K562 (cell line): ENCODE data around the gene SYNPO2. TPM values are rescaled to one million over a fixed set of nuclear protein-coding genes. Genes with fewer than 3 reads are reported as not detected.

Experiments used
- ATAC-seq: fragments of 200-7000 bp; cut with Tn5 transposase; 3 replicates; pipeline ENCODE4 v1.9.1; 2020; ENCODE audit warnings: moderate library complexity
- BruUV-seq: library from RNA; stranded (reverse); fragments of 400-500 nt; replicated peaks from 2 replicates; lab custom pipeline; 2021; lab: Mats Ljungman, UMichigan
- CTCF ChIA-PET: fragments of 300-600 bp; formaldehyde crosslinking; extraction: SDS; loops from one replicate; lab custom pipeline; 2021; ENCODE audit warnings: low intra/inter-chr PET ratio; lab: Yijun Ruan, JAX
- POLR2A ChIA-PET: fragments of 300-600, 350-650 bp; sonication (Branson Sonifier 250); formaldehyde crosslinking; extraction: SDS; loops from one replicate; lab custom pipeline; 2021; ENCODE audit warnings: antibody characterized with exemption, inconsistent platforms; lab: Yijun Ruan, JAX
- DNase-seq, 4 experiments: peaks; one replicate each; pipeline versions ENCODE4 v3.0.0 to v3.0.0-alpha.2; 2011 to 2018; ENCODE audit warnings: low spot score in 3 of 4, mixed read lengths in 3 of 4; ENCODE audit errors: extremely low read depth in 1 of 4
- FAIRE-seq: peaks from 2 replicates; lab custom pipeline; 2011; peaks lifted over from hg19 to GRCh38; lab: Jason Lieb, UNC
- H2AFZ ChIP-seq: 2 replicates; pipeline ENCODE4 v1.6.0; 2011; ENCODE audit warnings: low read depth, low read length, control low read depth, inconsistent platforms
- H3K27ac ChIP-seq: fragments of 200-600 bp; 3 replicates; pipeline ENCODE4 v1.8.0; 2011; ENCODE audit warnings: low read depth, mild to moderate bottlenecking, control low read depth, inconsistent platforms, low read length, moderate library complexity, mixed read lengths; ENCODE audit errors: extremely low read depth
- H3K27me3 ChIP-seq, 2 experiments: fragments of 300-600 bp in 1 of 2; 2 replicates in 1 of 2; 3 replicates in 1 of 2; pipeline versions ENCODE4 v1.6.0 to v1.8.0; 2011; ENCODE audit warnings: inconsistent platforms in 2 of 2, low read length in 2 of 2, mild to moderate bottlenecking in 1 of 2, mixed read lengths in 1 of 2, moderate library complexity in 1 of 2; ENCODE audit not compliant: control insufficient read depth in 2 of 2, insufficient read depth in 2 of 2
- H3K36me3 ChIP-seq: fragments of 300-600 bp; 3 replicates; pipeline ENCODE4 v1.8.0; 2011; ENCODE audit warnings: mild to moderate bottlenecking, low read length, inconsistent platforms; ENCODE audit not compliant: control insufficient read depth, insufficient read depth
- H3K4me1 ChIP-seq, 2 experiments: fragments of 200-600 bp in 1 of 2; replicated peaks in 1 of 2; 2 replicates in 1 of 2; 3 replicates in 1 of 2; pipeline versions ENCODE4 v1.5.1 to v1.8.0; 2011; ENCODE audit warnings: inconsistent platforms in 2 of 2, low read length in 2 of 2, mild to moderate bottlenecking in 1 of 2, mixed read lengths in 1 of 2, moderate library complexity in 1 of 2; ENCODE audit not compliant: control insufficient read depth in 2 of 2, insufficient read depth in 2 of 2
- H3K4me2 ChIP-seq: 2 replicates; pipeline ENCODE4 v1.6.1; 2011; ENCODE audit warnings: low read length, control low read depth, inconsistent platforms, mixed read lengths; ENCODE audit not compliant: insufficient read depth
- H3K4me3 ChIP-seq: fragments of 200-600 bp; sonication (generic), shearing (Covaris generic); 2 replicates; pipeline ENCODE4 v1.5.1; 2016; ENCODE audit warnings: control low read depth, inconsistent platforms
- H3K79me2 ChIP-seq: fragments of 200-600 bp; 3 replicates; pipeline ENCODE4 v1.8.0; 2011; ENCODE audit warnings: low read length, inconsistent platforms; ENCODE audit not compliant: control insufficient read depth, insufficient read depth
- H3K9ac ChIP-seq, 2 experiments: 2 replicates each; pipeline versions ENCODE4 v1.6.0 to v1.6.1; 2011; ENCODE audit warnings: low read depth in 2 of 2, low read length in 2 of 2, control low read depth in 1 of 2, inconsistent platforms in 1 of 2, mild to moderate bottlenecking in 1 of 2, mixed read lengths in 1 of 2; ENCODE audit not compliant: insufficient read depth in 1 of 2
- H3K9me1 ChIP-seq: one replicate; pipeline ENCODE4 v1.6.0; 2011; ENCODE audit warnings: inconsistent platforms, mild to moderate bottlenecking, low read length, moderate library complexity; ENCODE audit not compliant: control insufficient read depth, insufficient read depth
- H3K9me3 ChIP-seq: replicated peaks from 2 replicates; pipeline ENCODE4 v1.5.1; 2011; ENCODE audit warnings: low read depth, low read length, inconsistent platforms; ENCODE audit not compliant: control insufficient read depth, insufficient read depth
- H4K20me1 ChIP-seq: replicated peaks from 2 replicates; pipeline ENCODE4 v1.6.1; 2011; ENCODE audit warnings: low read length, inconsistent platforms, mixed read lengths; ENCODE audit not compliant: control insufficient read depth, insufficient read depth
- CHD2 ChIP-seq: IDR thresholded peaks from 2 replicates; pipeline ENCODE4 v1.6.1; 2011; ENCODE audit warnings: low read depth, low read length
- HINFP ChIP-seq: fragments of 450-650 bp; conservative IDR thresholded peaks from 2 replicates; pipeline ENCODE4 v1.6.1; 2016; ENCODE audit warnings: missing genetic modification characterization, low read depth, mild to moderate bottlenecking, control low read depth, missing compliant biosample characterization
- NFE2L1 ChIP-seq: fragments of 450-650 bp; IDR thresholded peaks from 2 replicates; pipeline ENCODE4 v1.6.1; 2016; ENCODE audit warnings: missing genetic modification characterization, low read depth, mild to moderate bottlenecking, missing compliant biosample characterization, moderate library complexity, borderline replicate concordance
- PRDM10 ChIP-seq: fragments of 450-650 bp; IDR thresholded peaks from 2 replicates; pipeline ENCODE4 v1.6.1; 2018; ENCODE audit not compliant: partially characterized antibody
- RFX5 ChIP-seq: IDR thresholded peaks from 2 replicates; pipeline ENCODE4 v1.6.1; 2011; ENCODE audit warnings: low read depth, mild to moderate bottlenecking, improper control_type of control experiment, low read length
- SREBF1 ChIP-seq: fragments of 150-350 bp; IDR thresholded peaks from 2 replicates; pipeline ENCODE4 v1.6.1; 2014; ENCODE audit warnings: antibody characterized with exemption, low read depth, low read length, borderline replicate concordance
- STAG1 ChIP-seq: sonication (generic); formaldehyde crosslinking; IDR thresholded peaks from 2 replicates; pipeline ENCODE4 v1.5.0; 2020; ENCODE audit warnings: missing genetic modification reagents, borderline replicate concordance
- TCF7L2 ChIP-seq: fragments of 150-350 bp; IDR thresholded peaks from 2 replicates; pipeline ENCODE4 v1.6.1; 2016; ENCODE audit warnings: low read depth, mild to moderate bottlenecking, low read length, moderate library complexity
- ZBTB5 ChIP-seq: fragments of 450-650 bp; IDR thresholded peaks from 2 replicates; pipeline ENCODE4 v1.6.1; 2017; ENCODE audit warnings: antibody characterized with exemption
- ZFP30 ChIP-seq: fragments of 250-450 bp; sonication (Bioruptor Pico); IDR thresholded peaks from 2 replicates; pipeline ENCODE4 v1.8.0; 2022; ENCODE audit warnings: moderate library complexity, mild to moderate bottlenecking, inconsistent platforms, borderline replicate concordance
- WGBS: fragments of 100-300 bp; shearing (Covaris generic); methylation state at CpG from one replicate; pipeline ENCODE4 v1.1.6; 2016; ENCODE audit warnings: low coverage, mixed read lengths; ENCODE audit not compliant: insufficient coverage; ENCODE audit errors: missing lambda C conversion rate; 5-methylcytosine and 5-hydroxymethylcytosine counted together
- in situ Hi-C: fragments of 300-500 bp; cut with MboI; formaldehyde crosslinking; loops from 4 replicates; pipeline ENCODE4 v1.15.0; 2018; ENCODE audit warnings: inconsistent platforms, mixed read lengths
- intact Hi-C: fragments of 100-400 bp; cut with micrococcal nuclease; formaldehyde crosslinking; loops from 2 replicates; pipeline ENCODE4 v1.14.2; 2022
- polyA plus RNA-seq, 8 experiments: library from polyadenylated mRNA; depleted of rRNA in 4 of 8; stranded (reverse) in 5 of 8; unstranded in 3 of 8; fragments of >200 nt; fragmentation: Nextera tagmentation in 2 of 8; fragmentation: Illumina TruSeq in 1 of 8; extraction: Ambion mirVana in 2 of 8; extraction: Trizol in 1 of 8; gene quantifications; 2 replicates each; pipeline versions ENCODE4 v1.2.1 to v1.2.3, GENCODE V29; 2011 to 2014; ENCODE audit warnings: inconsistent platforms in 1 of 8, missing spikeins in 1 of 8
- total RNA-seq, 7 experiments: library from RNA; depleted of rRNA in 6 of 7; stranded (reverse); fragments of >200 nt in 6 of 7; fragmentation: Illumina TruSeq in 2 of 7; extraction: Trizol in 2 of 7; gene quantifications; 2 replicates each; pipeline versions ENCODE4 v1.2.1 to v1.2.3, GENCODE V29; 2011 to 2021; ENCODE audit warnings: low replicate concordance in 1 of 7

SYNPO2 gene
- total and polyA plus RNA-seq, 9 of the 15 experiments (the other 6 are each of a cell fraction or from before 2014, with no cell fraction given), result 0.03 to 0.18 TPM; not detected in 7

GRCh38 chr4:119068529-119068962 lies 179.9 kb downstream of the SYNPO2 start (continued):
- TF ChIP-seq ZBTB5, result no peak

GRCh38 chr4:119070301-119070700 lies 181.6 kb downstream of the SYNPO2 start:
- no peaks in the 10 kb centered on the region for H3K79me2 ChIP-seq
- no peak overlapping the region for H2AFZ ChIP-seq
- no peak overlapping the region for H3K4me2 ChIP-seq
- in situ Hi-C loops, result no loop called here
- CTCF ChIA-PET, result no interaction called here
- 0% methylated on average over 4 of the region's 4 CpGs for WGBS
- no peaks in the 10 kb centered on the region for H4K20me1 ChIP-seq
- H3K4me3 ChIP-seq, result no peak overlapping the region
- ATAC-seq (no peak), FAIRE-seq (no peak), DNase-seq (no peak)
- H3K9me1 ChIP-seq, result no peaks in the 10 kb centered on the region
- BruUV-seq, result no TSS peak
- H3K27ac ChIP-seq, result no peak overlapping the region
- intact Hi-C loops, result no loop called here
- H3K27me3 ChIP-seq, result no peaks in the 10 kb centered on the region
- no peaks in the 10 kb centered on the region for H3K36me3 ChIP-seq
- H3K9ac ChIP-seq, result no peak overlapping the region
- POLR2A ChIA-PET, result no interaction called here
- no peaks in the 10 kb centered on the region; a peak in 1 of 5 replicates for H3K4me1 ChIP-seq
- H3K9me3 ChIP-seq, result no peaks in the 10 kb centered on the region
- TF ChIP-seq SREBF1 (no peak), PRDM10 (no peak), NFE2L1 (tag) (no peak), TCF7L2 (no peak), HINFP (tag) (no peak), STAG1 (CRISPR knock-in tag) (no peak), CHD2 (no peak), RFX5 (no peak), ZFP30 (CRISPR knock-in tag) (no peak)
